HG03571 (cell line): Measurements from ENCODE around the gene PTK6.

Source experiments
- ATAC-seq: cut with Tn5 transposase; IDR thresholded peaks from one replicate; pipeline ENCODE4 v1.9.1; 2021; ENCODE audit not compliant: unreplicated experiment

PTK6 gene

GRCh38 chr20:63532449-63532971 lies 4.7 kb downstream of the PTK6 start:
- no peak for ATAC-seq

- no peak for ATAC-seq
Measured at GRCh38 chr20:63531686-63532448, 5.3 kb downstream of the PTK6 start.

GRCh38 chr20:63530788-63531160 lies 6.4 kb downstream of the PTK6 start:
- no peak for ATAC-seq

GRCh38 chr20:63529861-63530787 lies 7.1 kb downstream of the PTK6 start:
- ATAC-seq = no peak

- ATAC-seq = no peak
Measured at GRCh38 chr20:63529180-63529860, 7.9 kb downstream of the PTK6 start.

GRCh38 chr20:63527184-63527583 lies 10.0 kb downstream of the PTK6 start:
- ATAC-seq = no peak

GRCh38 chr20:63525971-63526370 lies 11.2 kb downstream of the PTK6 start:
- ATAC-seq = no peak

- no peak for ATAC-seq
Measured at GRCh38 chr20:63525185-63525584, 12.0 kb downstream of the PTK6 start.

- no peak for ATAC-seq
Measured at GRCh38 chr20:63522981-63523611, 14.1 kb downstream of the PTK6 start.

- no peak for ATAC-seq
Measured at GRCh38 chr20:63522091-63522868, 14.9 kb downstream of the PTK6 start.

- no peak for ATAC-seq
Measured at GRCh38 chr20:63521602-63522001, 15.6 kb downstream of the PTK6 start.

GRCh38 chr20:63520934-63521601 lies 16.1 kb downstream of the PTK6 start:
- ATAC-seq = peak; percentile 32

GRCh38 chr20:63520504-63520933 lies 16.7 kb downstream of the PTK6 start, which contains the start of gene PPDPF:
Gene PPDPF (plus strand): TSS chr20:63520765. CDS start chr20:63521309, 544 bp downstream.
- ATAC-seq = peak; percentile 54

- ATAC-seq = peak; percentile 31
Measured at GRCh38 chr20:63519668-63520503, 17.3 kb downstream of the PTK6 start.

GRCh38 chr20:63518946-63519667 lies 18.1 kb downstream of the PTK6 start:
- ATAC-seq = no peak

GRCh38 chr20:63518351-63518861 lies 18.8 kb downstream of the PTK6 start:
- ATAC-seq = no peak
